Hematopoietic multipotent progenitor cell treated with erythropoietin and hydrocortisone succinate and interleukin-3 and kit ligand, for 8 days (in vitro differentiated cells): ENCODE results near the gene F7.
"Not testable (repeated sequence)": the region's sequence is repeated elsewhere in the genome, so short reads cannot be mapped to it uniquely, and the experiment has no call there.

ENCODE experiments used
- DNase-seq: peaks from one replicate; pipeline ENCODE4 v3.0.0-alpha.2; 2015

F7 gene

DNA sequence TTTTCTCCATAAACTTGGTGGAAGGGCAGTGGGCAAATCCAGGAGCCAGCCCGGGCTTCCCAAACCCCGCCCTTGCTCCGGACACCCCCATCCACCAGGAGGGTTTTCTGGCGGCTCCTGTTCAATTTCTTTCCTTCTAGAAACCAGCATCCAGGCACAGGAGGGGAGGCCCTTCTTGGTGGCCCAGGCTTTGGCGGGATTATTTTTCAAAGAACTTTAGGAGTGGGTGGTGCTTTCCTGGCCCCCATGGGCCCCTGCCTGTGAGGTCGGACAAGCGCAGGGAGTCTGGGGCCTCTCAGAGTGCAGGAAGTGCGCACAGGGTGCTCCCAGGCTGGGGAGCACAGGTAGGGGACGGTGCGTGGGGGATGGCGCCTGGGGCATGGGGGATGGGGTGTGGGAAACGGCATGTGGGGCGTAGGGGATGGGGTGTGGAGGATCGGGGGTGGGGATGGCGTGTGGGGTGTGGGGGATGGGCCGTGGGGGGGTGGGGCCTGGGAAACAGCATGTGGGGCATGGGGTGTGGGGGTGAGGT, 396 bp downstream of the F7 start:
- DNase-seq = no peak

DNA sequence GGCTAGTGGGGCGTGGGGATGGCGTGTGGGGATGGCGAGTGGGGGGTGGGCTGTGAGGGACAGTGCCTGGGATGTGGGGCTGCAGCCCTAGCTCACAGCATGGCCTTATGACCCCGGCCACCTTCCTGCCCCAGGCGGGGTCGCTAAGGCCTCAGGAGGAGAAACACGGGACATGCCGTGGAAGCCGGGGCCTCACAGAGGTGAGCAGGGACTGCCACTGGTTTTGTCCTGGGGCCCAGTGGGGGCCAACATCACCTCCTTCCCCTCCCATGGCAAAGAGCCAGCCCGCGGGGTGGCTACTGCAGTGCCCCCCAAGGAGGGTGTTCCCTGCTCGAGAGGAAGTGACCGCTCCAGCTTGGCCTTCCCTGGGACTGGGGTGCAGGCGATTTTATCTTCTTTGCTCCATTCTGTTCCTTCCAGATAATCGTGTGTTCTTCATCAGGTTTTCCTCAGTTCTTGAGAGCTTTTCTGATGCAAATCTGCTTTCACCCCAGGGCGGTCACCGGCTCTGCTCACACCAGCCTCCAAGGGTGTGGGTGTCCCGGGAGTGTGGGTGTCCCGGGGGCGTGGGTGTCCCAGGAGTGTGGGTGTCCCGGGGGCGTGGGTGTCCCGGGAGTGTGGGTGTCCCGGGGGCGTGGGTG, 1.2 kb downstream of the F7 start:
- no peak for DNase-seq

- not testable (repeated sequence) for DNase-seq
These were observed 2.9 kb downstream of the F7 start for GRCh38 chr13:113108521-113108920.

DNA sequence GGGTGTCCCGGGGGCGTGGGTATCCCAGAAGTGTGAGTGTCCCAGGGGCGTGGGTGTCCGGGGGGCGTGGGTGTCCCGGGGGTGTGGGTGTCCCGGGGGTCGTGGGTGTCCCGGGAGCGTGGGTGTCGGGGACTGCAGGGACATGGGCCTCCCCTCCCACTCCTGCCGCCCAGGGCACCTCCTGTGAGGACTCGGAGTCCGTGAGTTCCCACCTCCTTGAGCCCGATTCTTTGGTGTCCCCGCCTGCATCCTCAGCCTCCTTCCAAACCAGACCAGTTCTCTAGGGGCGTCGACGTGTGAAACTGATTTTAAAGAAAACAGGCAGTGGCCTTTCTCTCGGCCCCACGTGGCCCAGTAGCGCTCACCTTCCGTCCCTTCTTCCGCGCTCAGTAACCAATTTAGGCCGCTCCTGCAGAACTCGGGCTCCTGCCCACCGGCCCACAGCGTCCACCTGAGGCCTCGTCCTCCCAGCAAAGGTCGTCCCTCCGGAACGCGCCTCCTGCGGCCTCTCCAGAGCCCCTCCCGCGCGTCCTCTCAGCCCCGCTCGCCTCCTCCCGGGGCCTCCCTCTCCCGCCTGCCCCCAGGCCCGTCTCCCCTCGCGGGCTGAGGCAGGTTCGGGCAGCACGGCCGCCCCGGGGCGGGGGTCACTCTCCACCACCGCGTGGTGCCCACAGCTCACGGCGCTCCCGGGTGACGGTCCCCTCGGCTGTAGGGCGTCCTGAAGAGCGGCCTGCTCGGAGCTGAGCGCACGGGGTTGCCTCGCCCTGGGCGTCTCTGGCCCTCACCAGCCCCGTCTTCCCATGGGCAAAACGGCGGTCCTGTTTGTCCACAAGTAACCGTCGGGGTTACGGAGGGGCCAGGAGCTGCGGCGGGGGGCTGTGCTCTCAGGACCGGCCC, 3.8 kb downstream of the F7 start:
- no peak for DNase-seq

DNA sequence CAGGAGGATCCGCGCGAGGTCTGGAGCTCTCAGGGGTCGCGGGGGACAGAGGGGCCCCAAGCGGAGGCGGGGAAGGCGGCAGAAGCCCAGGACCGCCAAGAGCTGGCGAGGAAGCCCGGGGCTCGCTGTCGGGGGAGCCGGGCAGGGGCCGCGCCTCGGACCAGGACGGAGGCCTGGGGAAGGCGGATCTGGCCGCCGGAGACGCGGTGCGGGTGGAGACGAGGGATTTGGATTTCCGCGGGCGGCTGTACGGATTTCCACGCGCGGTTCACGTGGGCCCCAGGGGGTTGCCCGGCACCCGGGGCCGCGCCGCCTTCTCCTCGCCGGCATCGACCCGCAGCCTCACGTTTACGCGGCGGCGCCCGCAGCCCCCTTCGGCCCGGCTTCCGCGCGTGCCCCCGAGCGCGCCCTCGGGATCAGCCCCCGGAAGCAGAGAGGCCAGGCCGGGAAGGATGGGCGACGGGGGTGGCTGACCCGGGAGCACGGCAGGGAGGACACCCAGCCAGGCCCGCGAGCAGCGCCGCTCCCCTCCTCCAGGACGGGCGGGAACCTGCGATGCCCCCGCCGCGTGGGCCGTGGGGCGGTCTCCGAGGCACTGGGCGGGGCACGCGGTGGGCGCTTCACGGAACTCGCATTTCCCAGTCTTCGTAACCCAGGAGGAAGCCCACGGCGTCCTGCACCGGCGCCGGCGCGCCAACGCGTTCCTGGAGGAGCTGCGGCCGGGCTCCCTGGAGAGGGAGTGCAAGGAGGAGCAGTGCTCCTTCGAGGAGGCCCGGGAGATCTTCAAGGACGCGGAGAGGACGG, 4.7 kb downstream of the F7 start:
- DNase-seq = no peak

GRCh38 chr13:113110852-113111315, 5.3 kb downstream of the F7 start:
- DNase-seq = no peak

DNA sequence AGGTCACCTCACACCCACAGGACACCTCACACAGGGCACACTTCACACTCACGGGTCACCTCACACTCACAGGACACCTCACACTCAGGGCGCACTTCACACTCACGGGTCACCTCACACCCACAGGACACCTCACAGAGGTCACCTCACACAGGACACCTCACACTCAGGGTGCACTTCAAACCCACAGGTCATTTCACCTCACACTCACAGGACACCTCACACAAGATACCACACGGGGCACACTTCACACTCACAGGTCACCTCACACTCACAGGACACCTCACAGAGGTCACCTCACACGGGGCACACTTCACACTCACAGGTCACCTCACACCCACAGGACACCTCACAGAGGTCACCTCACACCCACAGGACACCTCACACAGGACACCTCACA, 6.2 kb downstream of the F7 start:
- not testable (repeated sequence) for DNase-seq

GRCh38 chr13:113112475-113112874, 6.9 kb downstream of the F7 start:
- not testable (repeated sequence) for DNase-seq

GRCh38 chr13:113112893-113113845, 7.6 kb downstream of the F7 start:
- no peak for DNase-seq

- no peak for DNase-seq
These were observed 8.3 kb downstream of the F7 start for GRCh38 chr13:113113846-113114271.

GRCh38 chr13:113114511-113115362, 9.1 kb downstream of the F7 start:
- no peak for DNase-seq

DNA sequence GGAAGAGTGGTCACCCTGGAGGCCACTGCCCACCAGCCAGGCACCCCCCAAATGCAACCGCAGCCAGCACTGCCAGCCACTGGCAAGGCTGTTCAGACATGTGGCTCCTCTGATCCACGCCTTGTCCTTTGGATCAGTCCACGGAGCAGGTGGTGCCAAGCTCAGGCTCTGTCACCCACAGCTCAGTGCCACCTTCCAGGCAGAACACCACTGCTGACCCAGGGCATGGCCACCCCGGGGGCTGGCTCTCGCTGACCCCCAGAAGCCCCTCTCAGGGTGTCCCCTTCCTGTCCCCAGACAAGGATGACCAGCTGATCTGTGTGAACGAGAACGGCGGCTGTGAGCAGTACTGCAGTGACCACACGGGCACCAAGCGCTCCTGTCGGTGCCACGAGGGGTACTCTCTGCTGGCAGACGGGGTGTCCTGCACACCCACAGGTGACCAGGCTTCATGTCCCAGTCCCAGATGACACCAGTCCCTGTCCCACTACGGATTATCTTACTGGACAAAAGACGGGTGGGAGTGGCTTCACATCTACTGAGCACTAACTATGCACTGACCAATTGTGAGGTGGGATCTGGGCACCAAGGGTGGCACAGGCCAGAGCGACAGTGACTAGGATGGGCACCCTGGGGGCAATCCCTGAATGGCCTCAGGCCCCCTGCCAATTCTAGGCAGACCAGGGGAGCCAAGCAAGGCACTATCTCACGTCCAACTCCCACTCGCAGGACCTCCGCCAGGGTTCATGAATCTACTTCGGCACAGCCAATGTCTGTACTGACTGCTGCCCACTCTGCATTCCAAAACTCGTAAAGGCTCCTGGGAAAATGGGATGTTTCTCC, 10.0 kb downstream of the F7 start:
- no peak for DNase-seq

- no peak for DNase-seq
These were observed 10.7 kb downstream of the F7 start for GRCh38 chr13:113116206-113116800.

- no peak for DNase-seq
These were observed 11.3 kb downstream of the F7 start for GRCh38 chr13:113116871-113117271.

DNA sequence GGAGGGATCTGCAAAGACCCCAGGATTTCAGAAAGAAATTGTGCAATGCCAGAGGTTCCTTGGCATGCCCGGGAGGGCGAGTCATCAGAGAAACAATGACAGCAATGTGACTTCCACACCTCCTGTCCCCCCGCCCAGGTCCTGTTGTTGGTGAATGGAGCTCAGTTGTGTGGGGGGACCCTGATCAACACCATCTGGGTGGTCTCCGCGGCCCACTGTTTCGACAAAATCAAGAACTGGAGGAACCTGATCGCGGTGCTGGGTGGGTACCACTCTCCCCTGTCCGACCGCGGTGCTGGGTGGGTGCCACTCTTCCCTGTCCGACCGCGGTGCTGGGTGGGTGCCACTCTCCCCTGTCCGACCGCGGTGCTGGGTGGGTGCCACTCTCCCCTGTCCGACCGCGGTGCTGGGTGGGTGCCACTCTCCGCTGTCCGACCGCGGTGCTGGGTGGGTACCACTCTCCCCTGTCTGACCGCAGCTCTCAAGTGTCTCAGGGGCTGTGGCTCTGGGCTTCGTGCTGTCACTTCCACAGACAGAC, 11.8 kb downstream of the F7 start:
- no peak for DNase-seq

- DNase-seq = no peak
These were observed 12.3 kb downstream of the F7 start for GRCh38 chr13:113117911-113118260.

DNA sequence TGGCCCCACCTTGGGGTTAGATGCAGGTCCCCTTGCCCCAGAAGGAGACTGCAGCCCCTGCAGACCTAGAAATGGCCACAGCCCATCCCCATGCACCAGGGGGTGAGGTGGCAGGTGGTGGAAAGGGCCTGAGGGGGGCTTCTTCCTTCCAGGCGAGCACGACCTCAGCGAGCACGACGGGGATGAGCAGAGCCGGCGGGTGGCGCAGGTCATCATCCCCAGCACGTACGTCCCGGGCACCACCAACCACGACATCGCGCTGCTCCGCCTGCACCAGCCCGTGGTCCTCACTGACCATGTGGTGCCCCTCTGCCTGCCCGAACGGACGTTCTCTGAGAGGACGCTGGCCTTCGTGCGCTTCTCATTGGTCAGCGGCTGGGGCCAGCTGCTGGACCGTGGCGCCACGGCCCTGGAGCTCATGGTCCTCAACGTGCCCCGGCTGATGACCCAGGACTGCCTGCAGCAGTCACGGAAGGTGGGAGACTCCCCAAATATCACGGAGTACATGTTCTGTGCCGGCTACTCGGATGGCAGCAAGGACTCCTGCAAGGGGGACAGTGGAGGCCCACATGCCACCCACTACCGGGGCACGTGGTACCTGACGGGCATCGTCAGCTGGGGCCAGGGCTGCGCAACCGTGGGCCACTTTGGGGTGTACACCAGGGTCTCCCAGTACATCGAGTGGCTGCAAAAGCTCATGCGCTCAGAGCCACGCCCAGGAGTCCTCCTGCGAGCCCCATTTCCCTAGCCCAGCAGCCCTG, 12.8 kb downstream of the F7 start:
- no peak for DNase-seq

DNA sequence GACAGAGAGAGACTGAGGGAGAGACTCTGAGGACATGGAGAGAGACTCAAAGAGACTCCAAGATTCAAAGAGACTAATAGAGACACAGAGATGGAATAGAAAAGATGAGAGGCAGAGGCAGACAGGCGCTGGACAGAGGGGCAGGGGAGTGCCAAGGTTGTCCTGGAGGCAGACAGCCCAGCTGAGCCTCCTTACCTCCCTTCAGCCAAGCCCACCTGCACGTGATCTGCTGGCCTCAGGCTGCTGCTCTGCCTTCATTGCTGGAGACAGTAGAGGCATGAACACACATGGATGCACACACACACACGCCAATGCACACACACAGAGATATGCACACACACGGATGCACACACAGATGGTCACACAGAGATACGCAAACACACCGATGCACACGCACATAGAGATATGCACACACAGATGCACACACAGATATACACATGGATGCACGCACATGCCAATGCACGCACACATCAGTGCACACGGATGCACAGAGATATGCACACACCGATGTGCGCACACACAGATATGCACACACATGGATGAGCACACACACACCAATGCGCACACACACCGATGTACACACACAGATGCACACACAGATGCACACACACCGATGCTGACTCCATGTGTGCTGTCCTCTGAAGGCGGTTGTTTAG, 13.7 kb downstream of the F7 start:
- no peak for DNase-seq
